ENCODE data around the gene FGF9.

DNA sequence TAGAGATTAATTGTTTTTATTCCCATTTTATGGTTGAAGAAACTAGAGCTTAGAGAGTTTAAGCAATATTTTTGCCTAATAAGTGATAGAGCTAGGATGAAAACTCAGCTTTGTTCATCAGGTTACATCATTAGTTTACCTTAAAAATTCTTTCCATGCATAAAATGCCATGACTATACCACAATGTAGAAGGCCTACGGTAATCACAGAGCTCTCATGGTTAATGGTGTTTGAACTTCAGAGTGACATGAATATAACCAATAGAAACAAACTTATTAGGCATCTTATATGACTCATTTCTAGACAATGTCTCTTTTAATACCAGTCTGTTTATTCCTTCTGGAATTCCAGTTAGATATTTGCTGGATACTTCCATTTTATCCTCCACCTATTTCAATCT, 78.5 kb downstream of the FGF9 start:
- TF ChIP-seq, protein P1, sequence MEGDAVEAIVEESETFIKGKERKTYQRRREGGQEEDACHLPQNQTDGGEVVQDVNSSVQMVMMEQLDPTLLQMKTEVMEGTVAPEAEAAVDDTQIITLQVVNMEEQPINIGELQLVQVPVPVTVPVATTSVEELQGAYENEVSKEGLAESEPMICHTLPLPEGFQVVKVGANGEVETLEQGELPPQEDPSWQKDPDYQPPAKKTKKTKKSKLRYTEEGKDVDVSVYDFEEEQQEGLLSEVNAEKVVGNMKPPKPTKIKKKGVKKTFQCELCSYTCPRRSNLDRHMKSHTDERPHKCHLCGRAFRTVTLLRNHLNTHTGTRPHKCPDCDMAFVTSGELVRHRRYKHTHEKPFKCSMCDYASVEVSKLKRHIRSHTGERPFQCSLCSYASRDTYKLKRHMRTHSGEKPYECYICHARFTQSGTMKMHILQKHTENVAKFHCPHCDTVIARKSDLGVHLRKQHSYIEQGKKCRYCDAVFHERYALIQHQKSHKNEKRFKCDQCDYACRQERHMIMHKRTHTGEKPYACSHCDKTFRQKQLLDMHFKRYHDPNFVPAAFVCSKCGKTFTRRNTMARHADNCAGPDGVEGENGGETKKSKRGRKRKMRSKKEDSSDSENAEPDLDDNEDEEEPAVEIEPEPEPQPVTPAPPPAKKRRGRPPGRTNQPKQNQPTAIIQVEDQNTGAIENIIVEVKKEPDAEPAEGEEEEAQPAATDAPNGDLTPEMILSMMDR (conservative IDR thresholded peaks at IDR 0.05; ENCODE audit: low read depth, low read length), result no peak
- no peak for TF ChIP-seq EZH2 (IDR thresholded peaks at IDR 0.05; ENCODE audit: borderline replicate concordance, low read depth, low read length, poor library complexity, severe bottlenecking)
